Measurements from ENCODE around the gene CNOT1. TPM values are rescaled to one million over a fixed set of nuclear protein-coding genes. Genes with fewer than 3 reads are reported as not detected.
"Not testable (repeated sequence)": the region's sequence is repeated elsewhere in the genome, so short reads cannot be mapped to it uniquely, and the experiment has no call there.

The CNOT1 gene
- total RNA-seq, 4 donors from 2014 or later: 69.4 to 173 (median 151) TPM

- Histone ChIP-seq H3K9me3 (no peaks in the 10 kb centered on the region), H3K27ac (no peak overlapping the region), H3K4me1 (no peaks in the 10 kb centered on the region), H3K4me3 (no peak overlapping the region), H3K27me3 (no peaks in the 10 kb centered on the region), H3K36me3 (no peaks in the 10 kb centered on the region)
- DNase-seq: no peak
- no peak for TF ChIP-seq CTCF (IDR thresholded peaks at IDR 0.05)
- TF ChIP-seq POLR2A (IDR thresholded peaks at IDR 0.05): no peak
- intact Hi-C loops (cut with DNase I; ENCODE audit: low total_unique reads): no loop called here
Measured at GRCh38 chr16:58639230-58639629, 9.6 kb upstream of the CNOT1 start.

GRCh38 chr16:58638148-58639036 is 8.8 kb upstream of the CNOT1 start:
- intact Hi-C loops (cut with DNase I; ENCODE audit: low total_unique reads): no loop called here
- TF ChIP-seq CTCF (IDR thresholded peaks at IDR 0.05) (peak in 3 of 4 experiments; percentile 8 to 15 (median 14)), POLR2A (IDR thresholded peaks at IDR 0.05) (no peak)
- DNase-seq: peak; percentile 41 to 43

GRCh38 chr16:58637021-58637420 is 7.4 kb upstream of the CNOT1 start:
- H3K9me3 ChIP-seq; DNase-seq; H3K27ac ChIP-seq; H3K4me1 ChIP-seq; intact Hi-C loops (cut with DNase I; ENCODE audit: low total_unique reads); H3K4me3 ChIP-seq; H3K36me3 ChIP-seq; H3K27me3 ChIP-seq: not testable (repeated sequence)

More at GRCh38 chr16:58638148-58639036, 8.8 kb upstream of the CNOT1 start:
- Histone ChIP-seq H3K36me3 (no peaks in the 10 kb centered on the region), H3K4me3 (no peak overlapping the region), H3K27me3 (no peaks in the 10 kb centered on the region), H3K4me1 (no peaks in the 10 kb centered on the region), H3K9me3 (no peaks in the 10 kb centered on the region), H3K27ac (peak overlapping the region in 1 of 2 donors; percentile 5)

- TF ChIP-seq CTCF (IDR thresholded peaks at IDR 0.05) (no peak), POLR2A (IDR thresholded peaks at IDR 0.05) (no peak)
- intact Hi-C loops (cut with DNase I; ENCODE audit: low total_unique reads): no loop called here
- Histone ChIP-seq H3K4me3 (no peak overlapping the region), H3K27ac (no peak overlapping the region), H3K4me1 (no peaks in the 10 kb centered on the region), H3K27me3 (no peaks in the 10 kb centered on the region), H3K36me3 (no peaks in the 10 kb centered on the region), H3K9me3 (no peaks in the 10 kb centered on the region)
- no peak for DNase-seq
Measured at GRCh38 chr16:58636466-58636865, 6.8 kb upstream of the CNOT1 start.

GRCh38 chr16:58635502-58635901 is 5.9 kb upstream of the CNOT1 start:
- no peaks in the 10 kb centered on the region for H3K9me3 ChIP-seq

More at GRCh38 chr16:58635502-58635901, 5.9 kb upstream of the CNOT1 start:
- no peaks in the 10 kb centered on the region for H3K27me3 ChIP-seq
- intact Hi-C loops (cut with DNase I; ENCODE audit: low total_unique reads): no loop called here
- no peak overlapping the region for H3K27ac ChIP-seq
- DNase-seq: no peak
- H3K4me3 ChIP-seq: no peak overlapping the region
- H3K4me1 ChIP-seq: no peaks in the 10 kb centered on the region
- TF ChIP-seq CTCF (IDR thresholded peaks at IDR 0.05): no peak
- no peak for TF ChIP-seq POLR2A (IDR thresholded peaks at IDR 0.05)
- H3K36me3 ChIP-seq: no peaks in the 10 kb centered on the region
